ENCODE results near the gene NPHP4.

- TF ChIP-seq, protein P1, sequence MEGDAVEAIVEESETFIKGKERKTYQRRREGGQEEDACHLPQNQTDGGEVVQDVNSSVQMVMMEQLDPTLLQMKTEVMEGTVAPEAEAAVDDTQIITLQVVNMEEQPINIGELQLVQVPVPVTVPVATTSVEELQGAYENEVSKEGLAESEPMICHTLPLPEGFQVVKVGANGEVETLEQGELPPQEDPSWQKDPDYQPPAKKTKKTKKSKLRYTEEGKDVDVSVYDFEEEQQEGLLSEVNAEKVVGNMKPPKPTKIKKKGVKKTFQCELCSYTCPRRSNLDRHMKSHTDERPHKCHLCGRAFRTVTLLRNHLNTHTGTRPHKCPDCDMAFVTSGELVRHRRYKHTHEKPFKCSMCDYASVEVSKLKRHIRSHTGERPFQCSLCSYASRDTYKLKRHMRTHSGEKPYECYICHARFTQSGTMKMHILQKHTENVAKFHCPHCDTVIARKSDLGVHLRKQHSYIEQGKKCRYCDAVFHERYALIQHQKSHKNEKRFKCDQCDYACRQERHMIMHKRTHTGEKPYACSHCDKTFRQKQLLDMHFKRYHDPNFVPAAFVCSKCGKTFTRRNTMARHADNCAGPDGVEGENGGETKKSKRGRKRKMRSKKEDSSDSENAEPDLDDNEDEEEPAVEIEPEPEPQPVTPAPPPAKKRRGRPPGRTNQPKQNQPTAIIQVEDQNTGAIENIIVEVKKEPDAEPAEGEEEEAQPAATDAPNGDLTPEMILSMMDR (IDR thresholded peaks at IDR 0.05): no peak
- TF ChIP-seq POLR2A (IDR thresholded peaks at IDR 0.05): no peak
Measured at GRCh38 chr1:5944154-5944842, 47.9 kb downstream of the NPHP4 start.
